ENCODE measurements around the gene PTPN2. TPM values are rescaled to one million over a fixed set of nuclear protein-coding genes. Genes with fewer than 3 reads are reported as not detected.
"Not testable (repeated sequence)": the region's sequence is repeated elsewhere in the genome, so short reads cannot be mapped to it uniquely, and the experiment has no call there.

Gene PTPN2
- total and polyA plus RNA-seq, 2 of the 4 experiments (the other 2 are of a cell fraction): 13.2 to 30.6 TPM

DNA sequence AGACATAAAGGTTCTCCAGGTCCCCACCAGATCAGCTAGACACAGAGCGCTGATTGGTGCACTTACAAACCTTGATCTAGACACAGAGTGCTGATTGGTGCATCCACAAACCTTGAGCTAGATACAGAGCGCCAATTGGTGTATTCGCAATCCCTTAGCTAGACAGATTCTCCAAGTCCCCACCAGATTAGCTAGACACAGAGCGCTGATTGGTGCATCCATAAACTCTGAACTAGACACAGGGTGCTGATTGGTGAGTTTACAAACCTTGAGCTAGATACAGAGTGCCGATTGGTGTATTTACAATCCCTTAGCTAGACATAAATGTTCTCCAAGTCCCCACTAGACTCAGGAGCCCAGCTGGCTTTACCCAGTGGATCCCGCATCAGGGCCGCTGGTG lies 107.6 kb downstream of the PTPN2 start:
- BruUV-seq (replicated peaks); H4K91ac ChIP-seq (ENCODE audit: insufficient read depth, low read depth, low read length); H2BK20ac ChIP-seq (ENCODE audit: low read depth, low read length); ATAC-seq (ENCODE audit: low read depth); H2AFZ ChIP-seq (replicated peaks; ENCODE audit: low read length, poor library complexity); H3K9me3 ChIP-seq (ENCODE audit: control insufficient read depth, insufficient read depth, low read length); H2BK5ac ChIP-seq (ENCODE audit: low read depth, low read length, poor library complexity, severe bottlenecking); H3K4me3 ChIP-seq (ENCODE audit: insufficient read depth, low read depth, low read length); H3K23ac ChIP-seq (ENCODE audit: low read depth, low read length); H2BK15ac ChIP-seq (ENCODE audit: low read depth, low read length); CTCF ChIA-PET; H2BK120ac ChIP-seq (ENCODE audit: low read depth, low read length); H3K27me3 ChIP-seq (ENCODE audit: control insufficient read depth, insufficient read depth, low read length); DNase-seq; in situ Hi-C loops (cut with MboI; ENCODE audit: low sequenced_read_pairs); H2AK9ac ChIP-seq (replicated peaks; ENCODE audit: low read depth, low read length, poor library complexity); H3K79me1 ChIP-seq (ENCODE audit: low read depth in 1 of 2, low read length in 2 of 2); H4K8ac ChIP-seq (ENCODE audit: low read depth in 2 of 2, low read length in 2 of 2); H4K20me1 ChIP-seq (ENCODE audit: insufficient read depth, low read length); H3K18ac ChIP-seq (ENCODE audit: low read depth, low read length); H3K4ac ChIP-seq (ENCODE audit: low read depth, low read length); H3K9ac ChIP-seq (ENCODE audit: low read depth, low read length); H4K5ac ChIP-seq (ENCODE audit: low read depth, low read length); H3K4me1 ChIP-seq (ENCODE audit: control insufficient read depth, insufficient read depth, low read length); H3K9me1 ChIP-seq (ENCODE audit: insufficient read depth, low read length); H3K14ac ChIP-seq (replicated peaks; ENCODE audit: low read depth, low read length); H3K36me3 ChIP-seq (ENCODE audit: control insufficient read depth, insufficient read depth, low read length); H2AK5ac ChIP-seq (ENCODE audit: low read depth, low read length); H3K56ac ChIP-seq (ENCODE audit: extremely low read depth, insufficient read depth, low read length); H3K4me2 ChIP-seq (ENCODE audit: low read depth, low read length); intact Hi-C loops (cut with micrococcal nuclease); POLR2A ChIA-PET (ENCODE audit: unreplicated experiment); H3K27ac ChIP-seq (ENCODE audit: insufficient read depth, low read length): not testable (repeated sequence)
- 91% methylated on average over 3 of the region's 7 CpGs; no CpG with 5 or more reads in 1 of the 2 experiments for WGBS, 2 experiments (ENCODE audit: extremely low coverage in 2 of 2, insufficient read length in 1 of 2)
- dilution Hi-C loops (cut with HindIII; ENCODE audit: low sequenced_read_pairs, unreplicated experiment): loop anchor here (25.0 kb wide), 1 partner anchor 339 kb away; no protein-coding TSS in a partner anchor
